DMS114 treated with DMSO at 0.1 percent for 48 hours (cell line): ENCODE results near the gene MLYCD.
"Not testable (repeated sequence)": the region's sequence is repeated elsewhere in the genome, so short reads cannot be mapped to it uniquely, and the experiment has no call there.

Experiments
- DNase-seq: peaks from one replicate; lab custom pipeline; 2025; ENCODE audit not compliant: unreplicated experiment; lab: John Stamatoyannopoulos, UW

Gene MLYCD

GRCh38 chr16:83939266-83939855 lies 40.4 kb downstream of the MLYCD start:
- no peak for DNase-seq

GRCh38 chr16:83940119-83940518 lies 41.2 kb downstream of the MLYCD start:
- DNase-seq: no peak

- no peak for DNase-seq
These were observed 41.9 kb downstream of the MLYCD start for GRCh38 chr16:83940630-83941378.

- not testable (repeated sequence) for DNase-seq
These were observed 42.6 kb downstream of the MLYCD start for GRCh38 chr16:83941546-83941945.

- DNase-seq: no peak
These were observed 43.2 kb downstream of the MLYCD start for GRCh38 chr16:83942074-83942473.

- DNase-seq: no peak
These were observed 44.0 kb downstream of the MLYCD start for GRCh38 chr16:83942815-83943515.

- DNase-seq: no peak
These were observed 44.7 kb downstream of the MLYCD start for GRCh38 chr16:83943516-83944050.

GRCh38 chr16:83945587-83945986 lies 46.7 kb downstream of the MLYCD start:
- DNase-seq: no peak

- DNase-seq: no peak
These were observed 47.4 kb downstream of the MLYCD start for GRCh38 chr16:83946154-83946780.

GRCh38 chr16:83946781-83947566 lies 48.1 kb downstream of the MLYCD start:
- DNase-seq: no peak

GRCh38 chr16:83947642-83948234 lies 48.8 kb downstream of the MLYCD start:
- DNase-seq: no peak

GRCh38 chr16:83948914-83949723 lies 50.2 kb downstream of the MLYCD start:
- DNase-seq: no peak

- no peak for DNase-seq
These were observed 50.7 kb downstream of the MLYCD start for GRCh38 chr16:83949724-83950001.

GRCh38 chr16:83950862-83951399 lies 52.0 kb downstream of the MLYCD start:
- not testable (repeated sequence) for DNase-seq

GRCh38 chr16:83951544-83951943 lies 52.6 kb downstream of the MLYCD start:
- DNase-seq: no peak

- no peak for DNase-seq
These were observed 53.6 kb downstream of the MLYCD start for GRCh38 chr16:83952587-83952939.

- DNase-seq: peak; percentile 15
These were observed 54.3 kb downstream of the MLYCD start, which contains the start of gene OSGIN1 for GRCh38 chr16:83952940-83953795. Gene OSGIN1 (plus strand): TSS chr16:83953240. CDS start chr16:83957672, 4,432 bp downstream.

- DNase-seq: no peak
These were observed 55.1 kb downstream of the MLYCD start for GRCh38 chr16:83953796-83954576.
